ENCODE data around the gene SUPT20HL1. TPM values are rescaled to one million over a fixed set of nuclear protein-coding genes. Genes with fewer than 3 reads are reported as not detected.

SUPT20HL1 gene
- total RNA-seq, 1 experiment from 2014 or later, result not detected

DNA sequence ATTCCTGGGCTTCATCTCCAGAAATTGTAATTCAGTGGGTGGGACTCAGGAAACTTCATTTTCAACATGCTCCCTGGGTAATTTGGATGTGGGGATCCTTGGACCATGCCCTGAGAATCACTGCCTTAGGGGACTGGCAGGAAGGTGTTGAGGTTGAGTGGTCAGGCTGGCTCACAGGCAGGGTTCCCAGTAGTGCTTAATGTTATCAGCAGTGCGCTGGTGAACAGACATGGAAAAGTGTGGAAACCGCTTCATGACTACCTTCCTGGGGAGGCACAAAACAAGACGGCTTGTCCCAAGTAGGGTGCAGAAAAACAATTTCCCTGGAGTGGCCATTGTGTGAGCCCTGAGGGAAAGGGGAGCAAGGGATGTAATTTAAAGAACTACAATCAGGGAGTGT, 31.4 kb downstream of the SUPT20HL1 start:
- Mint-ChIP-seq H3K36me3 (0 out of 2 replicates have a peak, but pooled peaks cover 2% of the 10 kb centered on the region), H3K4me3 (no peak overlapping the region), H3K4me1 (peaks cover 45% of the 10 kb centered on the region), H3K27ac (no peak overlapping the region; the same call in 1 of the 2 replicates), H3K9me3 (no peaks in the 10 kb centered on the region), H3K27me3 (ENCODE audit: low read depth) (no peaks in the 10 kb centered on the region)
- CTCF ChIA-PET, result interaction anchor here (0.7 kb wide), 2 partner anchors 21 to 23 kb away, joined by 3 read pairs; no protein-coding TSS in a partner anchor
- ATAC-seq (no peak), DNase-seq (ENCODE audit: low spot score) (no peak)
- TF ChIP-seq ESRRA (CRISPR knock-in tag; IDR thresholded peaks at IDR 0.05; ENCODE audit: borderline replicate concordance) (no peak), ZNF232 (CRISPR knock-in tag; IDR thresholded peaks at IDR 0.05) (no peak), ZNF263 (CRISPR knock-in tag; IDR thresholded peaks at IDR 0.05; ENCODE audit: low read depth) (no peak), TP53 (CRISPR knock-in tag; IDR thresholded peaks at IDR 0.05) (no peak), NR2C2 (CRISPR knock-in tag; IDR thresholded peaks at IDR 0.05) (no peak)
- TF ChIP-seq, protein P1, sequence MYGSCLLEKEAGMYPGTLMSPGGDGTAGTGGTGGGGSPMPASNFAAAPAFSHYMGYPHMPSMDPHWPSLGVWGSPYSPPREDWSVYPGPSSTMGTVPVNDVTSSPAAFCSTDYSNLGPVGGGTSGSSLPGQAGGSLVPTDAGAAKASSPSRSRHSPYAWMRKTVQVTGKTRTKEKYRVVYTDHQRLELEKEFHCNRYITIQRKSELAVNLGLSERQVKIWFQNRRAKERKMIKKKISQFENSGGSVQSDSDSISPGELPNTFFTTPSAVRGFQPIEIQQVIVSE (CRISPR knock-in tag; IDR thresholded peaks at IDR 0.05; ENCODE audit: borderline replicate concordance), result no peak
- TF ChIP-seq, protein P2, sequence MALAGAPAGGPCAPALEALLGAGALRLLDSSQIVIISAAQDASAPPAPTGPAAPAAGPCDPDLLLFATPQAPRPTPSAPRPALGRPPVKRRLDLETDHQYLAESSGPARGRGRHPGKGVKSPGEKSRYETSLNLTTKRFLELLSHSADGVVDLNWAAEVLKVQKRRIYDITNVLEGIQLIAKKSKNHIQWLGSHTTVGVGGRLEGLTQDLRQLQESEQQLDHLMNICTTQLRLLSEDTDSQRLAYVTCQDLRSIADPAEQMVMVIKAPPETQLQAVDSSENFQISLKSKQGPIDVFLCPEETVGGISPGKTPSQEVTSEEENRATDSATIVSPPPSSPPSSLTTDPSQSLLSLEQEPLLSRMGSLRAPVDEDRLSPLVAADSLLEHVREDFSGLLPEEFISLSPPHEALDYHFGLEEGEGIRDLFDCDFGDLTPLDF (CRISPR knock-in tag; IDR thresholded peaks at IDR 0.05), result no peak
- TF ChIP-seq, protein P3, sequence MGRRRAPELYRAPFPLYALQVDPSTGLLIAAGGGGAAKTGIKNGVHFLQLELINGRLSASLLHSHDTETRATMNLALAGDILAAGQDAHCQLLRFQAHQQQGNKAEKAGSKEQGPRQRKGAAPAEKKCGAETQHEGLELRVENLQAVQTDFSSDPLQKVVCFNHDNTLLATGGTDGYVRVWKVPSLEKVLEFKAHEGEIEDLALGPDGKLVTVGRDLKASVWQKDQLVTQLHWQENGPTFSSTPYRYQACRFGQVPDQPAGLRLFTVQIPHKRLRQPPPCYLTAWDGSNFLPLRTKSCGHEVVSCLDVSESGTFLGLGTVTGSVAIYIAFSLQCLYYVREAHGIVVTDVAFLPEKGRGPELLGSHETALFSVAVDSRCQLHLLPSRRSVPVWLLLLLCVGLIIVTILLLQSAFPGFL (CRISPR knock-in tag; IDR thresholded peaks at IDR 0.05; ENCODE audit: borderline replicate concordance), result no peak
- TF ChIP-seq, protein P4, sequence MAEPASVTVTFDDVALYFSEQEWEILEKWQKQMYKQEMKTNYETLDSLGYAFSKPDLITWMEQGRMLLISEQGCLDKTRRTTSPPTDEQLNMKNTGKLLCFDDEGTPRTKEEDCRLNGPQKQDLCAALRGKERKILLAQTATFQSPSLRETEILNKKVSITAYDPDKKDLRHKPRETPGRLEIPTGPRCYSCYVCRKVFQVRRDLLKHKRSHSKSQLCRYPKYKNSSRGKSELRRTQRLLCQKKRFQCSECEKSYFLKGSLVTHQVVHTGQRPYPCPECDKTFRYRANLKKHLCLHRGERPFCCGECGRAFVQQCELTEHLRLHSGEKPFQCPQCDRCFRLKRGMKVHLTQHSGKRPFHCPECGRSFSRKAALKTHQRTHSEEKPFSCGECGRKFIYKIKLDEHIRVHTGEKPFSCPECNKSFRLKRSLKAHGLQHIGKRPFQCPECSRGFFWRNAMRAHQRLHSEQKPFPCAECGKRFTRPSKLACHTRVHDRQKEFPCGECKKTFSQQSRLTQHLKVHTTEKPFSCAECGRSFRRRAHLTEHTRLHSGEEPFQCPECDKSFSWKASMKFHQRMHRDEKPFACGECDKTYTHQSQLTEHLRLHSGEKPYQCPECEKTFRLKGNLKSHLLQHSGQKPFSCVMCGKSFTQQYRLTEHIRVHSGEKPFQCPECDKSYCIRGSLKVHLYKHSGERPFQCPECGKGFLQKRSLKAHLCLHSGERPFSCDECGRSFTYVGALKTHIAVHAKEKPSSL (CRISPR knock-in tag; conservative IDR thresholded peaks at IDR 0.05), result no peak
- TF ChIP-seq, protein P5, sequence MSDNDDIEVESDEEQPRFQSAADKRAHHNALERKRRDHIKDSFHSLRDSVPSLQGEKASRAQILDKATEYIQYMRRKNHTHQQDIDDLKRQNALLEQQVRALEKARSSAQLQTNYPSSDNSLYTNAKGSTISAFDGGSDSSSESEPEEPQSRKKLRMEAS (CRISPR knock-in tag; IDR thresholded peaks at IDR 0.05), result no peak
- TF ChIP-seq, protein P6, sequence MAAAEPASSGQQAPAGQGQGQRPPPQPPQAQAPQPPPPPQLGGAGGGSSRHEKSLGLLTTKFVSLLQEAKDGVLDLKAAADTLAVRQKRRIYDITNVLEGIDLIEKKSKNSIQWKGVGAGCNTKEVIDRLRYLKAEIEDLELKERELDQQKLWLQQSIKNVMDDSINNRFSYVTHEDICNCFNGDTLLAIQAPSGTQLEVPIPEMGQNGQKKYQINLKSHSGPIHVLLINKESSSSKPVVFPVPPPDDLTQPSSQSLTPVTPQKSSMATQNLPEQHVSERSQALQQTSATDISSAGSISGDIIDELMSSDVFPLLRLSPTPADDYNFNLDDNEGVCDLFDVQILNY (CRISPR knock-in tag; IDR thresholded peaks at IDR 0.05), result no peak
- TF ChIP-seq, protein P7, sequence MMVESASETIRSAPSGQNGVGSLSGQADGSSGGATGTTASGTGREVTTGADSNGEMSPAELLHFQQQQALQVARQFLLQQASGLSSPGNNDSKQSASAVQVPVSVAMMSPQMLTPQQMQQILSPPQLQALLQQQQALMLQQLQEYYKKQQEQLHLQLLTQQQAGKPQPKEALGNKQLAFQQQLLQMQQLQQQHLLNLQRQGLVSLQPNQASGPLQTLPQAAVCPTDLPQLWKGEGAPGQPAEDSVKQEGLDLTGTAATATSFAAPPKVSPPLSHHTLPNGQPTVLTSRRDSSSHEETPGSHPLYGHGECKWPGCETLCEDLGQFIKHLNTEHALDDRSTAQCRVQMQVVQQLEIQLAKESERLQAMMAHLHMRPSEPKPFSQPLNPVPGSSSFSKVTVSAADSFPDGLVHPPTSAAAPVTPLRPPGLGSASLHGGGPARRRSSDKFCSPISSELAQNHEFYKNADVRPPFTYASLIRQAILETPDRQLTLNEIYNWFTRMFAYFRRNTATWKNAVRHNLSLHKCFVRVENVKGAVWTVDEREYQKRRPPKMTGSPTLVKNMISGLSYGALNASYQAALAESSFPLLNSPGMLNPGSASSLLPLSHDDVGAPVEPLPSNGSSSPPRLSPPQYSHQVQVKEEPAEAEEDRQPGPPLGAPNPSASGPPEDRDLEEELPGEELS (CRISPR knock-in tag; IDR thresholded peaks at IDR 0.05), result no peak
- POLR2A ChIA-PET, result no interaction called here

DNA sequence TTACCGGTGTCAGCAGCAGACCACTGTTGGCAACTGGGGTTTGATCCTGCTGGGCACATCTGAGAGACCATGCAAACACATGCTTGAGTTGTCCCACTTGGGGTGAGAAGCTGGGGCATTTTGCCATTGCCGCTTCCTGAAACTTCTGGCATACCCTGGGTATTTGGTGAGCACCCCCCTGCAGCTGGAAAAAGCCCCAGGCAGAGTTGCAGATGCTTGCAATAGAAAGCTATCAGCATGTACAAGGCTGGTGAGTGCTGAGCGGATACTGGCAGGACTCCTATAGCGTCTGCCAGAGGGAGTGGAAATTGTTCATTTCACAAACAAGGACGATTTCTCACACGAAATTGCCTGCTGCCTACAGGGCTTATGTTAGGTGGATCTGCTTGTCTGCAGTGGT, 32.3 kb downstream of the SUPT20HL1 start:
- no peaks in the 10 kb centered on the region for H3K36me3 Mint-ChIP-seq
- H3K27ac Mint-ChIP-seq, result no peak overlapping the region
- H3K4me1 Mint-ChIP-seq, result peaks cover 38% of the 10 kb centered on the region
- POLR2A ChIA-PET, result interaction anchor here (0.7 kb wide), 1 partner anchor 21 kb away, joined by 8 read pairs; no protein-coding TSS in a partner anchor
- ATAC-seq (no peak), DNase-seq (ENCODE audit: low spot score) (no peak)
- CTCF ChIA-PET, result interaction anchor here (0.7 to 1.0 kb wide), 3 partner anchors 17 to 24 kb away, joined by 3 read pairs; no protein-coding TSS in a partner anchor
- no peaks in the 10 kb centered on the region for H3K9me3 Mint-ChIP-seq
- no peak for TF ChIP-seq FOXJ3 (CRISPR knock-in tag; IDR thresholded peaks at IDR 0.05; ENCODE audit: borderline replicate concordance)
- TF ChIP-seq, protein P8, sequence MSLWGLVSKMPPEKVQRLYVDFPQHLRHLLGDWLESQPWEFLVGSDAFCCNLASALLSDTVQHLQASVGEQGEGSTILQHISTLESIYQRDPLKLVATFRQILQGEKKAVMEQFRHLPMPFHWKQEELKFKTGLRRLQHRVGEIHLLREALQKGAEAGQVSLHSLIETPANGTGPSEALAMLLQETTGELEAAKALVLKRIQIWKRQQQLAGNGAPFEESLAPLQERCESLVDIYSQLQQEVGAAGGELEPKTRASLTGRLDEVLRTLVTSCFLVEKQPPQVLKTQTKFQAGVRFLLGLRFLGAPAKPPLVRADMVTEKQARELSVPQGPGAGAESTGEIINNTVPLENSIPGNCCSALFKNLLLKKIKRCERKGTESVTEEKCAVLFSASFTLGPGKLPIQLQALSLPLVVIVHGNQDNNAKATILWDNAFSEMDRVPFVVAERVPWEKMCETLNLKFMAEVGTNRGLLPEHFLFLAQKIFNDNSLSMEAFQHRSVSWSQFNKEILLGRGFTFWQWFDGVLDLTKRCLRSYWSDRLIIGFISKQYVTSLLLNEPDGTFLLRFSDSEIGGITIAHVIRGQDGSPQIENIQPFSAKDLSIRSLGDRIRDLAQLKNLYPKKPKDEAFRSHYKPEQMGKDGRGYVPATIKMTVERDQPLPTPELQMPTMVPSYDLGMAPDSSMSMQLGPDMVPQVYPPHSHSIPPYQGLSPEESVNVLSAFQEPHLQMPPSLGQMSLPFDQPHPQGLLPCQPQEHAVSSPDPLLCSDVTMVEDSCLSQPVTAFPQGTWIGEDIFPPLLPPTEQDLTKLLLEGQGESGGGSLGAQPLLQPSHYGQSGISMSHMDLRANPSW (CRISPR knock-in tag; conservative IDR thresholded peaks at IDR 0.05; ENCODE audit: low read depth), result no peak
- no peak for TF ChIP-seq ZNF671 (CRISPR knock-in tag; IDR thresholded peaks at IDR 0.05)
- TF ChIP-seq, protein P9, sequence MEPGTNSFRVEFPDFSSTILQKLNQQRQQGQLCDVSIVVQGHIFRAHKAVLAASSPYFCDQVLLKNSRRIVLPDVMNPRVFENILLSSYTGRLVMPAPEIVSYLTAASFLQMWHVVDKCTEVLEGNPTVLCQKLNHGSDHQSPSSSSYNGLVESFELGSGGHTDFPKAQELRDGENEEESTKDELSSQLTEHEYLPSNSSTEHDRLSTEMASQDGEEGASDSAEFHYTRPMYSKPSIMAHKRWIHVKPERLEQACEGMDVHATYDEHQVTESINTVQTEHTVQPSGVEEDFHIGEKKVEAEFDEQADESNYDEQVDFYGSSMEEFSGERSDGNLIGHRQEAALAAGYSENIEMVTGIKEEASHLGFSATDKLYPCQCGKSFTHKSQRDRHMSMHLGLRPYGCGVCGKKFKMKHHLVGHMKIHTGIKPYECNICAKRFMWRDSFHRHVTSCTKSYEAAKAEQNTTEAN (CRISPR knock-in tag; IDR thresholded peaks at IDR 0.05), result no peak
- TF ChIP-seq PRRX2 (CRISPR knock-in tag; IDR thresholded peaks at IDR 0.05), result no peak
- no peak for TF ChIP-seq NR3C1 (CRISPR knock-in tag; conservative IDR thresholded peaks at IDR 0.05; ENCODE audit: low read depth)
- H3K27me3 Mint-ChIP-seq (ENCODE audit: low read depth), result no peaks in the 10 kb centered on the region
- no peak overlapping the region for H3K4me3 Mint-ChIP-seq
